NCI-H526 (cell line): ENCODE data around the gene TWSG1.
A peak's percentile ranks its signal among the peaks of the same experiment; 100 is the strongest.
"Not testable (repeated sequence)": the region's sequence is repeated elsewhere in the genome, so short reads cannot be mapped to it uniquely, and the experiment has no call there.

ENCODE experiments used
- DNase-seq, 2 experiments: peaks; one replicate each; lab custom pipeline; 2025; lab: John Stamatoyannopoulos, UW

TWSG1 gene

GRCh38 chr18:9426753-9427152 lies 92.2 kb downstream of the TWSG1 start:
- DNase-seq, result no peak

GRCh38 chr18:9428301-9428706 lies 93.7 kb downstream of the TWSG1 start:
- DNase-seq, result no peak

GRCh38 chr18:9428862-9429661 lies 94.5 kb downstream of the TWSG1 start:
- no peak for DNase-seq

- DNase-seq, result no peak
Observed at GRCh38 chr18:9429662-9429993, 95.1 kb downstream of the TWSG1 start.

GRCh38 chr18:9430315-9430714 lies 95.7 kb downstream of the TWSG1 start:
- DNase-seq, result not testable (repeated sequence)

GRCh38 chr18:9431296-9431695 lies 96.7 kb downstream of the TWSG1 start:
- DNase-seq, result no peak

- not testable (repeated sequence) for DNase-seq
Observed at GRCh38 chr18:9433122-9433521, 98.5 kb downstream of the TWSG1 start.

- DNase-seq, result no peak
Observed at GRCh38 chr18:9433671-9434121, 99.1 kb downstream of the TWSG1 start.

GRCh38 chr18:9434122-9434701 lies 99.6 kb downstream of the TWSG1 start:
- no peak for DNase-seq

- no peak for DNase-seq
Observed at GRCh38 chr18:9435041-9435440, 100.5 kb downstream of the TWSG1 start.

- DNase-seq, result no peak
Observed at GRCh38 chr18:9436206-9436929, 101.8 kb downstream of the TWSG1 start.

GRCh38 chr18:9437021-9437437 lies 102.5 kb downstream of the TWSG1 start:
- no peak for DNase-seq

- DNase-seq, result no peak
Observed at GRCh38 chr18:9437672-9438071, 103.1 kb downstream of the TWSG1 start.

GRCh38 chr18:9441061-9441460 lies 106.5 kb downstream of the TWSG1 start:
- DNase-seq, result no peak

- no peak for DNase-seq
Observed at GRCh38 chr18:9444549-9444948, 110.0 kb downstream of the TWSG1 start.

- peak in 1 of 2 experiments; percentile 16 for DNase-seq
Observed at GRCh38 chr18:9446839-9447238, 112.3 kb downstream of the TWSG1 start.

- DNase-seq, result no peak
Observed at GRCh38 chr18:9447334-9447733, 112.8 kb downstream of the TWSG1 start.

GRCh38 chr18:9449600-9450414 lies 115.2 kb downstream of the TWSG1 start:
- no peak for DNase-seq

- DNase-seq, result not testable (repeated sequence)
Observed at GRCh38 chr18:9450920-9451319, 116.3 kb downstream of the TWSG1 start.
